GM23248 (cell line): ENCODE measurements around the gene BEAN1.

Experiments
- EZH2 ChIP-seq: fragments of 200-600 bp; sonication (generic); IDR thresholded peaks from 2 replicates; pipeline ENCODE4 v1.6.1; 2018; ENCODE audit warnings: antibody characterized with exemption, mild to moderate bottlenecking; ENCODE audit not compliant: insufficient read depth, poor library complexity, severe bottlenecking
- EZH2phosphoT487 ChIP-seq: fragments of 200-600 bp; sonication (generic); IDR thresholded peaks from 2 replicates; pipeline ENCODE4 v1.6.1; 2018; ENCODE audit warnings: antibody characterized with exemption, moderate library complexity, mild to moderate bottlenecking, low read depth; ENCODE audit not compliant: insufficient read depth

GRCh38 chr16:66403531-66404145, 23.5 kb upstream of the BEAN1 start:
- TF ChIP-seq EZH2 (no peak), EZH2phosphoT487 (no peak)
